B cell (primary cell): ENCODE results near the gene PRMT5. TPM values are rescaled to one million over a fixed set of nuclear protein-coding genes. Genes with fewer than 3 reads are reported as not detected.

Experiments used
- ATAC-seq: fragments of 200-7000 bp; cut with Tn5 transposase; one replicate; pipeline ENCODE4 v1.10.0; 2021; ENCODE audit warnings: low read depth, mild to moderate bottlenecking, moderate number of reproducible peaks, moderate library complexity
- CTCF ChIA-PET: fragments of 350-600 bp; sonication (Branson Sonifier 250); formaldehyde crosslinking; loops from one replicate; lab custom pipeline; 2021; ENCODE audit warnings: antibody characterized with exemption, inconsistent platforms; lab: Charles Lee
- POLR2A ChIA-PET: fragments of 350-600 bp; sonication (Branson Sonifier 250); formaldehyde crosslinking; loops from one replicate; lab custom pipeline; 2021; ENCODE audit warnings: antibody characterized with exemption; lab: Charles Lee
- DNase-seq: peaks from one replicate; pipeline ENCODE4 v3.0.0; 2013
- H2AFZ ChIP-seq: 2 replicates; pipeline ENCODE4 v1.6.1; 2012; ENCODE audit warnings: mild to moderate bottlenecking, low read depth, low read length; ENCODE audit not compliant: insufficient read depth, poor library complexity, severe bottlenecking
- H3K27ac ChIP-seq, 2 donors: 1 replicate in 1 of 2; 2 replicates in 1 of 2; pipeline ENCODE4 v1.5.1; 2012 to 2013; ENCODE audit warnings: low read length in 2 of 2, mild to moderate bottlenecking in 2 of 2, moderate library complexity in 1 of 2
- H3K27me3 ChIP-seq, 4 experiments: fragments of 200-600 bp in 1 of 4; sonication (generic) in 1 of 4; replicated peaks in 1 of 4; 1 replicate in 2 of 4; 2 replicates in 2 of 4; pipeline versions ENCODE4 v1.6.1 to v1.7.0; 2013 to 2016; ENCODE audit warnings: low read length in 3 of 4, mild to moderate bottlenecking in 2 of 4, mixed read lengths in 1 of 4, moderate library complexity in 1 of 4; ENCODE audit not compliant: insufficient read depth in 4 of 4, control insufficient read depth in 3 of 4; ENCODE audit errors: control extremely low read depth in 1 of 4
- H3K36me3 ChIP-seq, 2 experiments: replicated peaks in 1 of 2; 1 replicate in 1 of 2; 2 replicates in 1 of 2; pipeline versions ENCODE4 v1.6.1 to v1.7.1; 2013; ENCODE audit warnings: low read length in 1 of 2; ENCODE audit not compliant: insufficient read depth in 2 of 2, control insufficient read depth in 1 of 2; ENCODE audit errors: control extremely low read depth in 1 of 2, extremely low read depth in 1 of 2
- H3K4me1 ChIP-seq, 2 donors: fragments of 200-600 bp in 1 of 2; sonication (generic) in 1 of 2; 1 replicate in 1 of 2; 2 replicates in 1 of 2; pipeline versions ENCODE4 v1.5.1 to v1.6.1; 2013 to 2017; ENCODE audit warnings: low read length in 2 of 2; ENCODE audit not compliant: control insufficient read depth in 2 of 2, insufficient read depth in 2 of 2
- H3K4me2 ChIP-seq: replicated peaks from 2 replicates; pipeline ENCODE3; 2012; ENCODE audit warnings: mild to moderate bottlenecking, low read depth, low read length; ENCODE audit not compliant: poor library complexity, severe bottlenecking
- H3K4me3 ChIP-seq, 5 experiments: fragments of 200-600 bp in 1 of 5; sonication (generic) in 1 of 5; 1 replicate in 3 of 5; 2 replicates in 2 of 5; pipeline versions ENCODE4 v1.5.1 to v1.7.0; 2011 to 2016; ENCODE audit warnings: low read length in 4 of 5, mild to moderate bottlenecking in 4 of 5, low read depth in 2 of 5, control low read depth in 1 of 5, moderate library complexity in 1 of 5; ENCODE audit not compliant: insufficient read depth in 1 of 5; ENCODE audit errors: control extremely low read depth in 1 of 5, extremely low read depth in 1 of 5
- H3K79me2 ChIP-seq: fragments of 200-600 bp; sonication (generic); one replicate; pipeline ENCODE4 v1.6.0; 2016; ENCODE audit warnings: low read length; ENCODE audit not compliant: control insufficient read depth, insufficient read depth
- H3K9ac ChIP-seq: fragments of 200-600 bp; sonication (generic); 2 replicates; pipeline ENCODE4 v1.6.1; 2017; ENCODE audit warnings: mild to moderate bottlenecking, low read length, moderate library complexity
- H3K9me3 ChIP-seq, 3 donors: one replicate each; pipeline versions ENCODE4 v1.6.1 to v1.7.1; 2013; ENCODE audit warnings: low read length in 2 of 3; ENCODE audit not compliant: control insufficient read depth in 2 of 3, insufficient read depth in 1 of 3; ENCODE audit errors: control extremely low read depth in 1 of 3
- H4K20me1 ChIP-seq: 2 replicates; pipeline ENCODE4 v1.6.0; 2012; ENCODE audit warnings: mild to moderate bottlenecking, low read length; ENCODE audit not compliant: insufficient read depth, control insufficient read depth, poor library complexity, severe bottlenecking
- H3K27ac Mint-ChIP-seq: one replicate; pipeline ENCODE4 v1.8.0; 2021; ENCODE audit warnings: mixed read lengths
- H3K27me3 Mint-ChIP-seq: one replicate; pipeline ENCODE4 v1.8.0; 2021; ENCODE audit warnings: mixed read lengths
- H3K4me1 Mint-ChIP-seq: one replicate; pipeline ENCODE4 v1.8.0; 2021; ENCODE audit warnings: mixed read lengths
- H3K4me3 Mint-ChIP-seq: one replicate; pipeline ENCODE4 v1.8.0; 2021; ENCODE audit warnings: mixed read lengths
- H3K9me3 Mint-ChIP-seq: one replicate; pipeline ENCODE4 v1.8.0; 2022; ENCODE audit warnings: mixed read lengths; ENCODE audit not compliant: insufficient read depth
- CTCF ChIP-seq: fragments of 200-600 bp; IDR thresholded peaks from one replicate; pipeline ENCODE4 v1.8.0; 2022; ENCODE audit warnings: antibody characterized with exemption, mild to moderate bottlenecking
- EZH2 ChIP-seq: IDR thresholded peaks from 2 replicates; pipeline ENCODE4 v1.6.1; 2012; ENCODE audit warnings: borderline replicate concordance, low read depth, mild to moderate bottlenecking, moderate library complexity, low read length; ENCODE audit not compliant: insufficient read depth, poor library complexity, severe bottlenecking
- WGBS: methylation state at CpG from one replicate; pipeline ENCODE4 v1.1.5; 2013; ENCODE audit warnings: missing lambda C conversion rate; ENCODE audit not compliant: insufficient coverage; 5-methylcytosine and 5-hydroxymethylcytosine counted together
- intact Hi-C: fragments of 100-400 bp; cut with micrococcal nuclease; formaldehyde crosslinking; loops from one replicate; pipeline ENCODE4 v1.10.0; 2022
- polyA plus RNA-seq: library from polyadenylated mRNA; depleted of rRNA; stranded (reverse); fragments of >200 nt; gene quantifications from 2 replicates; pipeline ENCODE4 v1.2.3, GENCODE V29; 2012
- total RNA-seq, 2 donors: library from RNA; stranded (reverse); fragments of 120-200 nt in 1 of 2; gene quantifications; 1 replicate in 1 of 2; 2 replicates in 1 of 2; pipeline versions ENCODE4 v1.2.3 to v1.2.4, GENCODE V29; 2013 to 2022

The PRMT5 gene
- total and polyA plus RNA-seq, 2 donors (not counting 1 experiment from before 2014, with no cell fraction given): 38.8 to 50.4 TPM

- TF ChIP-seq EZH2: no peak
- TF ChIP-seq CTCF: no peak
- Histone ChIP-seq H3K27ac (no peak overlapping the region), H3K4me3 (no peak overlapping the region), H4K20me1 (peaks cover 13% of the 10 kb centered on the region), H3K9ac (no peak overlapping the region), H3K4me2 (no peak overlapping the region), H3K36me3 (peaks cover 9 to 70% of the 10 kb centered on the region in 2 experiments), H3K79me2 (peaks cover 29% of the 10 kb centered on the region), H3K9me3 (no peaks in the 10 kb centered on the region), H3K4me1 (peaks cover 3 to 6% of the 10 kb centered on the region in 2 donors), H3K27me3 (no peaks in the 10 kb centered on the region), H2AFZ (no peak overlapping the region)
- no peak overlapping the region for H3K4me3 Mint-ChIP-seq
- peaks cover 7% of the 10 kb centered on the region for H3K4me1 Mint-ChIP-seq
- intact Hi-C loops: no loop called here
- H3K27me3 Mint-ChIP-seq: no peaks in the 10 kb centered on the region
- no peaks in the 10 kb centered on the region for H3K9me3 Mint-ChIP-seq
- H3K27ac Mint-ChIP-seq: no peak overlapping the region
- 100% methylated on average over 7 of the region's 7 CpGs for WGBS
- DNase-seq (no peak), ATAC-seq (no peak)
- ChIA-PET POLR2A (no interaction called here), CTCF (interaction anchor here (1.0 to 6.0 kb wide), 13 partner anchors 12 to 345 kb away, joined by 3 to 111 read pairs (median 8); partner anchors contain the start of genes DAD1, LRP10, OXA1L and REM2)
Measured at GRCh38 chr14:22901799-22902198, 27.4 kb downstream of the PRMT5 start.

GRCh38 chr14:22900081-22900799, 28.9 kb downstream of the PRMT5 start:
- Mint-ChIP-seq H3K4me1 (peaks cover 7% of the 10 kb centered on the region), H3K27me3 (no peaks in the 10 kb centered on the region), H3K9me3 (no peaks in the 10 kb centered on the region), H3K4me3 (no peak overlapping the region), H3K27ac (peak overlapping the region; percentile 10)
- H2AFZ ChIP-seq: no peak overlapping the region
- H3K9me3 ChIP-seq: no peaks in the 10 kb centered on the region
- peaks cover 7% of the 10 kb centered on the region for H4K20me1 ChIP-seq
- peak overlapping the region in 1 of 2 donors; percentile 38 for H3K27ac ChIP-seq
- H3K4me2 ChIP-seq: no peak overlapping the region
- peaks cover 5 to 55% of the 10 kb centered on the region in 2 experiments for H3K36me3 ChIP-seq
- DNase-seq (peak; percentile 81), ATAC-seq (peak; percentile 76)
- H3K9ac ChIP-seq: no peak overlapping the region
- H3K79me2 ChIP-seq: peaks cover 15% of the 10 kb centered on the region
- intact Hi-C loops: loop anchor here (1.0 kb wide), 6 partner anchors 12 to 344 kb away; no protein-coding TSS in a partner anchor
- no peak overlapping the region for H3K4me3 ChIP-seq
- POLR2A ChIA-PET: interaction anchor here (0.6 to 1.8 kb wide), 5 partner anchors 12 to 76 kb away, joined by 4 to 19 read pairs (median 5); no protein-coding TSS in a partner anchor
- TF ChIP-seq CTCF (peak; percentile 71), EZH2 (no peak)
- H3K27me3 ChIP-seq: no peaks in the 10 kb centered on the region
- H3K4me1 ChIP-seq: peaks cover 3 to 6% of the 10 kb centered on the region in 2 donors
- WGBS: no CpG with 5 or more reads among the region's 3 CpGs
- CTCF ChIA-PET: interaction anchor here (0.6 to 6.0 kb wide), 33 partner anchors 10 to 516 kb away, joined by 3 to 111 read pairs (median 4); partner anchors contain the start of genes LRP10 and REM2
